GM18907 (cell line): Measurements from ENCODE around the gene UBE2E2.
"Not testable (repeated sequence)": the region's sequence is repeated elsewhere in the genome, so short reads cannot be mapped to it uniquely, and the experiment has no call there.

Source experiments
- ATAC-seq: cut with Tn5 transposase; IDR thresholded peaks from one replicate; pipeline ENCODE4 v1.9.1; 2021; ENCODE audit warnings: mild to moderate bottlenecking, moderate library complexity; ENCODE audit not compliant: unreplicated experiment

Gene UBE2E2

GRCh38 chr3:23202921-23203707 lies at the start of gene UBE2E2:
Gene UBE2E2 (plus strand): TSS chr3:23203327.
- ATAC-seq, result peak; percentile 74

DNA sequence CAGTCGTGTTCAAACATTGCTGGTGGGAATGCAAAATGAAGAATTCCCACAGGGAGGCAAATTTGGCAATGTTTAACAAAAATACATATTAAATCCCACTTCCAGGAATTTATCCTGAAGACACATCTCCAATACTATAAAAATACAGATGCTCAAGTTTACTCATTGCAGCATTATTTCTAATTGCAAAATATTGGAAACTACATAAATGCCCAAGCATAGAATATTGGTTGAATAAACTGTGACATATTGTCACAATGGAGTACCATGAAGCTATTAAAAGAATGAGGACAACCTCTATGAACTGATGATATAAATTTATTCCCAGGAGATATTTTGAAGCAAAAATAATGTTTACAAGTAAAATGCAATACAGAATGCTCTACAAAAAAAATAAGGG lies 49.7 kb upstream of the UBE2E2 start:
- ATAC-seq, result no peak

- no peak for ATAC-seq
These were observed 45.8 kb upstream of the UBE2E2 start for GRCh38 chr3:23157331-23157730.

DNA sequence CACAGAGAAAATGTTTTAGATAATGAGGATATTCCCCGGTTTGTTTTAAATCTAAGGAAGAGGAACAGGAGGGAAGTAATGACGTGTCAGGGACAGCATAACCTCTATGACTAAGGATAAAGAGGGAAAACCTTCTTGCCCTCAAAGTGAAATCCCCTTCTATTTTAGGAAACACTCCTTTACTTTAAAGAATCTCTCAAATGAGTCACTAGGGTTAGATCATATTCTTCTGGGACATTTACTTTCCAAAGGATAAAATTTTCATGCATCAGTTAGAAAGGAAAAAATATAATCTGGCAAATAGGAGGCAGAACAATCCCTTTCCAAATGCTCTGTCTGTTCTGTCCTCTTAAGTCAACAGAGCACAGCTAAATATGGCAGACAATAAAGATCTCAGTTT lies 43.2 kb upstream of the UBE2E2 start:
- ATAC-seq, result no peak

GRCh38 chr3:23161308-23161707 lies 41.8 kb upstream of the UBE2E2 start:
- no peak for ATAC-seq

DNA sequence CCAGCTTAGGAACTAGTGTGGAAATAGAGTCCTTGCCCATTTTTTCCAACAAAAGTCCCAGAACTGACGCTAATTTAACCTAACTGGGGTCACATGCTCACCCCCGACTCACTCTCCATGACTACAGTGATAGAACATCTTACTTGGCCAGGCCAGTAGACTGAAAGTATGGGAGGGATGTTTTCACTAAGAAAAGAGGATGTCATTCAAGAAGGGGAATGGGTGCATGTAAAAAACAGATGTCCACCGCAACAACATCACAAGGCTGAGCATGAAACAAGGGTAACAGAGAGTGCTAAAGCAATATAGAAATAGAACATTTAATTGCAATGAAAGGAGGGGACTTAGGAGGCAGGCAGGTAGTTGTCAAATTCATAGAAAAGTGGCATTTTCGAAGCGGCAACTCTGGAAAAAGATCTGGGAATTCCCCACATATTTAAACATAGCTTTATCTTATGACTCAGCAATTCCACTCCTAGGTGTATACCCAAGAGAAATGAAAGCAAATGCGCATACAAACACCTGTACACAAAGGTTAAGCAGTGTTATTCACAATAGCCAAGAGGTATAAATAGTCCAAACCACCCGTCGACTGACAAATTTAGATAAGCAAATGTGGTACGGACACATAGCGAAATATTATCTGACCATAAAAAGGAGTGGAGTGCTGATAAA lies 41.1 kb upstream of the UBE2E2 start:
- peak; percentile 61 for ATAC-seq

GRCh38 chr3:23162934-23163333 lies 40.2 kb upstream of the UBE2E2 start:
- peak; percentile 70 for ATAC-seq

DNA sequence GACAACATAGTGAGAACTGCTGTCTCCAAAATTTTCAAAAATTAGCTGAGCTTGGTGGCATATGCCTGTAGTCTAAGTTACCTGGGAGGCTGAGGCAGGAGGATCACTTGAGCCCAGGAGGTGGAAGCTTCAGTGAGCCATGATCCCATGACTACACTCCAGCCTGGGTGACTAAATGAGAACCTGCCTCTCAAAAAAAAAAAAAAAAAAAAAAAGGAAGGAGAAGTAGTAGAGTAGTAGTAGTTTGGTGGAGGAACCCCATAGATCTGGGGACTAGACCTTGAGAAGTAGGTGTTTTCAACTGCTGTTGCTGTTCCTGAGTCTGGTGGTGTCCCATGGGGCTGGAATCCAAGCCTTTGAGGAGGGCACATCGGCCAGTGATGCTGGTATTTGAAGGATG lies 38.4 kb upstream of the UBE2E2 start:
- no peak for ATAC-seq

DNA sequence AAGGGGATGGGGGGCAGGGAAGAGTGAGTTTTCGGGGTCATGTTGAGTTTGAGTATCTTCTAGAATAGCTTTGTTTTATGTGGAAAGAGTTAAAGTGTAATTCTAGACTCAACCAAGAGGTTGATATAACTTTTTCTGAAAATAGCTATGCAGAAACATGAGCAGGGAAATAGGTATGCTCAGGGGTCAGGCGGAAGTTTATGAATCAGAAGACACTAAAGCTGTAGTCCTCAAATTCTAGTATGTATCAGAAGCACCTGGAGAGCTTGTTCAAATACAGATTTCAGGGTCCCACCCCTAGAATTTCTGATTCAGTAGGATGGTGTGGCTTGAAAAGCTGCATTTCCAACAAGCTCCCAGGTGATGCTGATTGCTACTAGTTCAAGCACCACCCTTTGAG lies 37.6 kb upstream of the UBE2E2 start:
- ATAC-seq, result no peak

DNA sequence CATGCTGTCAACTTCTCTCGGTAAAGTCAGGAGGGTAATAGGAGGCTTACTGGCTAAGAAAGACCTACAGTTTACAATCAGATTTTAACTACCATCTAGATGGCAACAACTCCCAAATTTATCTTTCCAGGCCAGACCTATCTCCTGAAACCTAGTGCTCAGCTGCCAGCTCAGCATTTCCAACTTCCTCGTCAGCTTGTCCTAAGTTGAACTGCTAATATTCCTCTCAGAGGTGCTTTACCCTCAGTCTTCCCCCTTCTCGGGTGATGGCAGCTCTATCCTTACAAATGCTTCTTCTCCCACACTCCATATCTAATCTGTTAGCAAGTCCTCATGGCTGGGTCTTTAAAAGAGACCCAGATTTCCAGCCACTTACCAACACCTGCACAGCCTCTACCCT lies 36.9 kb upstream of the UBE2E2 start:
- ATAC-seq, result no peak

DNA sequence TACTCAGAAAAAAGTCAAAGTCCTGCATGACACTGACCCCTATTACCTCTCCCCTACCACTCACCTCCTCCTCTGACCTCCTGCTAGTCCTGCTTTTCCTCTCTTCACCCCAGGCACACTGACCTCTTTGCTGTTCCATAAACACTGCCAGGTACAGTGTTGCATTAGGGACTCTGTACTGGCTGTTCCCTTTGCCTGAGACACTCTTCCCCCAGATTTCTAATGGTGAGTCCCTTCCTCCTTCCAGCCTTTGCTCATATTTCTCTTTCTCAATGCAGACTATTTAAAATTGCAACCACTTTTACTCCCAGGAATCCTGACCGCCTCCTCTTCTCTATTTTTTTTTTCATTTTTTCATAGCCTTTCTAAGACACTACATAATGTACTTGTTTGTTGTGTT lies 36.3 kb upstream of the UBE2E2 start:
- ATAC-seq, result no peak

- ATAC-seq, result no peak
These were observed 33.6 kb upstream of the UBE2E2 start for GRCh38 chr3:23169551-23169950.

DNA sequence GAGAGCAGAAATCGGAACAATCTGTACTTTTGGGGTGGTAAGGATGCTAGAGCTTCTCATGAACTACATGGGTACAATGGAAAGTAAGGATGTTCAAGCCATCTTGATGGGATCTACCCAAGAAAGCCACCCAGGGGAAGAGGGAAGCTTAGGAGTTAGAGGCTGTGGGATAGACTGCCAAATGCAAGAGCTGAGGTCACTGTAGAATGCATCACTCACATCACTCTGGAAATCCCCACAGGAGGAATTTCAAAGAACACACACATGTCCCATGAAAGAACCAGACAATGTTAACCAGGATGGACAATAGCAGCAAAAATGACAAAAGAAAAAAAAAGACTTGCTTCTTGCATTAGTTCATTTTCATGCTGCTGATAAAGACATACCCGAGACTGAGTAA lies 32.8 kb upstream of the UBE2E2 start:
- ATAC-seq, result no peak

GRCh38 chr3:23172059-23172458 lies 31.1 kb upstream of the UBE2E2 start:
- no peak for ATAC-seq

DNA sequence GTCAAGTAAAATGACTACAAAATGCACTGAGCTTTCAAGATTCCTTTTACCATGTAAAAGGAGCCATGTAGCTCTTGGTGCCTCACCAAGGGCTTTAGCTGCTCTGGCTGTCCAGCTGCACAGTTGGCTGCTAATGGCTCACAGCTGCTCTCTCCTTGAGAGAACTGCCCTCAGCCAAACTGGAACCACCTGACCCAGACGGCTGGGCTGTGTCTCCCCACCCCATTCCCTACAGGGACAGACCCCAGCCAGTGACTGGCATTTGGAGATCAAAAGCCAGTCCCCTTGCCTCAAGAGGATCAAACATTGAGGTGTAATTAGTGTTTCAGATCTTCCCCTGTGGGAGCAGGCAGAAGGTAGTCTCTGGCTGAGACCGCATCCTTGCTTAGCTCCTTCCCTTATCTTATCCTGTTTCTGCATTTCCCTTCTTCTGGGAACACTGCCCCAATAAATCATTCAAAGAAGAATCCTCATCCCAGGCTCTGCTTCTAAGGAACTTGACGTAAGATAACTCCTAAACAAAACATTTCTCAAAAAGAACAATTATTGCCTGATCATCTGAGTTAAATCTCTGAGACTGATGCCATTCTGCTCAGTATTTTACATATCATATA lies 28.6 kb upstream of the UBE2E2 start:
- ATAC-seq, result no peak

DNA sequence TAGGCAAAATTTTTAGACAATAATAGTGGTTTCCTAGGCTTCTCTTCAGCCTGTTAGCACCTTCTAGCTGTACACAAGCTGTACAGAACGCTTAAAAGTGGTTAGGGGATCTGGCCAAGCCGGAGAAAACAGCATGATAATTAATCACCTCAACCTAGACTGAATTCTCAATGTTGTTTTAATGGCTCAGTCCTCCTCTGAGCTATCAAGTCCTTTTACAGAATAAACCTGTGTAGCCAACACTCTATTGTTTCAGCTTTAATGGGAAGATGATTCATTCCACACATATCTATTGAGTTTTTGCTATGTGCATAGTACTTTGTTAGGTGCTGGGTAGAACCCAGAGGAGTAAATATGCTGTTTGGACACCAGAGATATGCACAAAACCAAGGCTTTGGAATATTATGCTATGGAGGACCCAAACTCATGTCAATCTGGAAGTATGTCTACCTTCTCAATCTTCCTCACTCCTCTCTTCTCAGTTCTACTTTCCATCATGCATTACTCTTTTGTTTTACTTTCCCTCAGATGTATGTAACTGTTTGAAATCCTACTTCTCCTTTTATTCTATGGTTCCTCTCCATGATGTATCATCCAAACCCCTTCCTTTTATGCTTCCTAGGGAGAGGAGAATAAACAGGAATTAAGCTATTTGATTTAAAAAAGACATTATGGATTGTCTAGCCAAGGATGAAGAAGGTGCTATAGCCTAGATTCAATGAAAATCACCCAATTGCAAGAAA lies 27.6 kb upstream of the UBE2E2 start:
- ATAC-seq, result no peak

GRCh38 chr3:23176839-23177238 lies 26.3 kb upstream of the UBE2E2 start:
- ATAC-seq, result not testable (repeated sequence)

GRCh38 chr3:23182996-23183513 lies 20.1 kb upstream of the UBE2E2 start:
- ATAC-seq, result no peak

- no peak for ATAC-seq
These were observed 19.4 kb upstream of the UBE2E2 start for GRCh38 chr3:23183731-23184130.

GRCh38 chr3:23185861-23186260 lies 17.3 kb upstream of the UBE2E2 start:
- no peak for ATAC-seq

GRCh38 chr3:23189187-23189586 lies 13.9 kb upstream of the UBE2E2 start:
- ATAC-seq, result no peak
